HG03571 (cell line): ENCODE results near the gene NCAPH2.
A peak's percentile ranks its signal among the peaks of the same experiment; 100 is the strongest.

Source experiments
- ATAC-seq: cut with Tn5 transposase; IDR thresholded peaks from one replicate; pipeline ENCODE4 v1.9.1; 2021; ENCODE audit not compliant: unreplicated experiment

NCAPH2 gene

GRCh38 chr22:50545522-50546325 is 37.7 kb downstream of the NCAPH2 start, which contains the start of gene KLHDC7B:
TSS of gene KLHDC7B (plus strand) at chr22:50545899. CDS start at chr22:50546244, 345 bp downstream.
- no peak for ATAC-seq

GRCh38 chr22:50546326-50547262 is 38.6 kb downstream of the NCAPH2 start:
- ATAC-seq = no peak

GRCh38 chr22:50547263-50547985 is 39.4 kb downstream of the NCAPH2 start:
- ATAC-seq = no peak

- no peak for ATAC-seq
Observed at GRCh38 chr22:50548040-50548920, 40.3 kb downstream of the NCAPH2 start.

GRCh38 chr22:50548921-50549790 is 41.1 kb downstream of the NCAPH2 start:
- ATAC-seq = no peak

- no peak for ATAC-seq
Observed at GRCh38 chr22:50550395-50550794, 42.4 kb downstream of the NCAPH2 start.

GRCh38 chr22:50551160-50551752 is 43.2 kb downstream of the NCAPH2 start:
- ATAC-seq = no peak

GRCh38 chr22:50553310-50553709 is 45.3 kb downstream of the NCAPH2 start:
- no peak for ATAC-seq

GRCh38 chr22:50556703-50557102 is 48.7 kb downstream of the NCAPH2 start:
- no peak for ATAC-seq

- no peak for ATAC-seq
Observed at GRCh38 chr22:50560034-50560433, 52.0 kb downstream of the NCAPH2 start.

GRCh38 chr22:50561401-50562358 is 53.7 kb downstream of the NCAPH2 start:
- ATAC-seq = no peak

GRCh38 chr22:50562523-50563412 is 54.7 kb downstream of the NCAPH2 start, which contains the start of gene SYCE3:
TSS of gene SYCE3 (minus strand) at chr22:50562919. CDS start at chr22:50556405, 6,514 bp downstream.
- ATAC-seq = peak; percentile 92

- ATAC-seq = no peak
Observed at GRCh38 chr22:50563413-50564160, 55.6 kb downstream of the NCAPH2 start.

- ATAC-seq = no peak
Observed at GRCh38 chr22:50564289-50564688, 56.3 kb downstream of the NCAPH2 start.

GRCh38 chr22:50567721-50568252 is 59.8 kb downstream of the NCAPH2 start:
- no peak for ATAC-seq

- ATAC-seq = no peak
Observed at GRCh38 chr22:50568626-50569025, 60.6 kb downstream of the NCAPH2 start.
